Esophagus mucosa (tissue), 1 donor: ENCODE measurements around the gene AGPAT2. TPM values are rescaled to one million over a fixed set of nuclear protein-coding genes. Genes with fewer than 3 reads are reported as not detected.

Source experiments
- ATAC-seq: fragments of 200-7000 bp; cut with Tn5 transposase; one replicate; pipeline ENCODE4 v1.9.1; 2020
- total RNA-seq: library from RNA; stranded (reverse); gene quantifications from one replicate; pipeline ENCODE4 v1.2.4, GENCODE V29; 2023
- donor health status: DM: yes; HTN: yes; CAD: no.

The AGPAT2 gene
- total RNA-seq, 1 donor from 2014 or later: 91.7 TPM

DNA sequence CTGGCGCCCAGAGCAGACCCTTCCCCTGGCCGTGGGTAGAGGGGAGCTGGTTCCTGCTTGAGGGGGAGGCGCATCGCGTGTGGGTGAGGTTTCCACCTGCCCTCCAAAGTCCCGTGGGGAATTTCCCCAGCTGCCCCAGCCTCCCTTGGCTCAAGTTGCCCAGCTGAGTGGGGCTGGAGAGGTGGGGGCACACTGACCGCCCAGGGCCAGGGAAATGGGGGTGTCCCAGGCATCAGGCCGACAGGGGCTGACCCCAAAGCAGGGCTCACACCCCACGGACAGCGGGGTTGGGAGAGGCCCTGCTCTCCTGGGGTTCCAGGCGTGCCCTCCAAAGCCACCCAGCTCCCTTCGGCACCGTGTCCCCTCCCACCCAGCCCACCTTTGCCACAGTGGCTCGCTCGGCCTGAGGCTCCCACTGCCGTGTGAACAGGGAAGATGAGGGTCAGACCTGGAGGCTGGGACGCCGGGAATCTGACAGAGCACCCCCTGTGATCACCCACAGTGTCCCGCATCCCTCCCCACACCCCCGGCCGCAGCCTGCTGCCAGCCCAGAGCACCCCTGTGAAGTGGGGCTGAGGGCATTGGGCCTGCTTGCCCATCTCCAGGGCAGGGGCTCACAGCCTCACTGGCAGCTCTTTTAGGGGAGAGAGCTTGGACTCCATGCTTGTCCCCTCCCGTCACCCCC, 25.5 kb downstream of the AGPAT2 start:
- ATAC-seq: no peak

DNA sequence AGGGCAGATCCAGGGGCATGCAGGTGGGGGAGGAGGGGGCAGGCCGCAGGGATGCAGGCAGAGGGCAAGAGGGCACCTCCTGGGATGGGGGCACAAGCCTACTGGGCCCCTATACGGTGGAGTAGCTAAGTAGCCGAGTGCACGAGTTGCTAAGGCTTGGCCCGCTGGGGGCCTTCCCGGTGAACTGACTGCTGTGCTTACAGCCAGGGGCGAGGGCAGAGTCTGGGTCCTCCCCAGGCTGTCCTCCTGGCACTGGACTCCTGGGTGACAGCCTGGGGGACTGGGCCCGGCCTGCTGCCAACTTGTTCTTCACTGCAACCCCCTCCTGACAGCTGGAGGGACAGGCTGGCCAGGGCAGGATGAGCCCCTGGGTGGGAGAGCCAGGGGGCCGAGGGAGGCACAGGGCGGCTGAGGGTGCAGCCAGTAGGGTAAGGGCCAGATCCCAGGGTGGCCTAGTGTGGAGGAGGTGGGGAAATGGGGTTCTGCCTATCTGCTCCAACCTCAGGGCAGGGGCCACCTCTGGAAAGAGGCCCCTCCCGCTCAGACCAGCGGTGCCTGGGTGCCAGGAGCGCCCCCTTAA, 26.2 kb downstream of the AGPAT2 start:
- no peak for ATAC-seq

DNA sequence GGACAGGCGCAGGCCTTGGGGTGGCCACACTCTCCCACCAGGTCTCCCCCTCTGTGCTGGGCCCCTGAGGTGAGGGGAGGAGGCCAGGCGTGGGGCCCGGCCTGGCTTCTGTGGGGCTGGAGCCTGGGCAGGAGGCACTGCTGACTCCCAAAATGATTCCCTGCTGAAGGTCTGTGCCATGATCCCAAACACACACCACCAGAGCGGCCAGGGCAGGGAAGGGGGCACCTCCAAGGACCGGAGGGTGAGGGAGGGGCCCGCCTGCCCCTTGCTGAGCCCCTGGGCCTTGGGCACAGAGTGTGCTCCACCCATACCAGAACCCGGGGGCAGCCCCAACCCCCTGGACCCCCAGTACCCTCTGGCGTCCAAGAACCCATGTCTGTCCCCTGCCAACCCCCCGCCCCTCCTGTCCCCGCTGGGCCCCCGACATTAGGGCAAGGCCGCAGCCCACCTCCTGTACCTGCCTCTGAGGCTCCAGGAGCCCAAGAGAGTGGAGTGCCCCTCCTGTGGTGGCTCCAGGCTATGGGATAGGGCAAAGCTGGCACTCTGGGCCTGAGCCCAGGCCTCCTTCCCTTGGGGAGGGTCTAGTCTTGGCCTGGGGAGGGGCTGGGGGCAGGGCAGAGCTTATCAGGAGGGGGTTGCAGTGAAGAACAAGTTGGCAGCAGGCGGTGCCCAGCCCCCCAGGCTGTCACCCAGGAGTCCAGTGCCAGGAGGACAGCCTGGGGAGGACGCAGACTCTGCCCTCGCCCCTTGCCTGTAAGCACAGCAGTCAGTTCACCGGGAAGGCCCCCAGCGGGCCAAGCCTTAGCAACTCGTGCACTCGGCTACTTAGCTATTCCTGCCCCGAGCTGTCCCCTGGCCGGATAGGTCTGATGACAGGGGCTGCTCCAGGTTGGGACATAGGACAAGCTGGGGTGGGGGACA, 27.1 kb downstream of the AGPAT2 start:
- ATAC-seq: no peak

GRCh38 chr9:136658849-136659535, 28.3 kb downstream of the AGPAT2 start:
- no peak for ATAC-seq

- no peak for ATAC-seq
Observed at GRCh38 chr9:136657974-136658848, 29.0 kb downstream of the AGPAT2 start.

DNA sequence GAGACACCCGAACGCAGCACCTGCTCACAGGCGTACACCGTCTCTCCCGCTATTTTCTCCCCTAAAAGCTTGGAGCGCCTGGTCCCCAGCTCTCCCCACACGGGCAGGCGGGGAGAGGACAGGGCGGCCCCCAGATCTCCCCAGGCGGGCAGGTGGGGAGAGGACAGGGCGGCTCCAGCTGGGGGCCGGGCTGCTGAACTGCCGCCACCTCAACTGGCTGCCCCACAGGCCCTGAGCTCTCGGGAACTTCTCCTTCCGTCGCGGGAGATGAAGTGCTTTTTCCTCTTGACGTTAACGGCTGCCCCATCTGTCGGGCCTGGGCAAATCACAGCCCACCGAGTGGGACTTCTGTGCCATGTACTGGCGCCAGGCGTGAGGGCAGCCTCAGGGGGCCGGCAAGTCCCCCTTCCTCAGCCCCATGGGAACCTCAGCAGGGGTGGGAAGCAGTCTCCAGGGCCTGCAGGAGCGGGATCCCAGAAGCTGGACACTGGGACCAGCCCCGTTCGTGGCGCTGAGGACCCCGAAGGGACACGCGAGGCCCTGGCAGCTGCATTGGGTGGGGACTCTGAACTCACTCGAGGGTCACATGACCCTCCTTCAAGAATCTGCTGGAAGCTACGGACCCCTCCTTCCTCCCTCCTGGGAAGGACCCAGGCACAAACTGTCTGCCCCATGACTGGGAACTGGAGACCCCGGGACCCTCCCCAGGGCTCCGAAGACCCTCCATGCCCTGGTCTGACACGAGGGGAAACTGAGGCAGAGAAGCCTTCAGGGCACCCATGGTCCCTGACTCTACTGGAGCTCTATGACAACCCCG, 30.3 kb downstream of the AGPAT2 start:
- no peak for ATAC-seq

GRCh38 chr9:136656183-136656738, 31.0 kb downstream of the AGPAT2 start:
- no peak for ATAC-seq

GRCh38 chr9:136655536-136656182, 31.6 kb downstream of the AGPAT2 start:
- peak; percentile 21 for ATAC-seq

- ATAC-seq: peak; percentile 2
Observed at GRCh38 chr9:136654820-136655535, 32.3 kb downstream of the AGPAT2 start.

GRCh38 chr9:136653323-136654079, 33.8 kb downstream of the AGPAT2 start:
- ATAC-seq: no peak

DNA sequence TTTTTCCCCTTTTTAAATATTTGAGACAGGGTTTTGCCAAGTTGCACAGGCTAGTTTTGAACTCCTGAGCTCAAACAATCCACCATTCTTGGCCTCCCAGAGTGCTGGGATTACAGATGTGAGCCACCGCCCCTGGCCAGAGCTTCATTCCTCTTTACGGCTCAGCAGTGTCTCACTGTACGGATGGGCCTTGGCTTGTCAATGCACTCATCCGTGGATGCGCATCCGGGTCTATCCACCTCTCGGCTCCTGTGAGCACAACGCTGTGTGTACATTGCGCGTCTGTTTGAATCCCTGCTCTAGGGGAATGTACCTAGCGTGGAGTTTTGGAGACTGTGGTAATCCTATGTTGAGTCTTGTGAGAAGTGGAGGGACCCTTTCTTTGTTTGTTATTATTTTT, 35.4 kb downstream of the AGPAT2 start:
- peak; percentile 88 for ATAC-seq

GRCh38 chr9:136650648-136651047, 36.6 kb downstream of the AGPAT2 start:
- no peak for ATAC-seq

- ATAC-seq: no peak
Observed at GRCh38 chr9:136650021-136650420, 37.2 kb downstream of the AGPAT2 start.

DNA sequence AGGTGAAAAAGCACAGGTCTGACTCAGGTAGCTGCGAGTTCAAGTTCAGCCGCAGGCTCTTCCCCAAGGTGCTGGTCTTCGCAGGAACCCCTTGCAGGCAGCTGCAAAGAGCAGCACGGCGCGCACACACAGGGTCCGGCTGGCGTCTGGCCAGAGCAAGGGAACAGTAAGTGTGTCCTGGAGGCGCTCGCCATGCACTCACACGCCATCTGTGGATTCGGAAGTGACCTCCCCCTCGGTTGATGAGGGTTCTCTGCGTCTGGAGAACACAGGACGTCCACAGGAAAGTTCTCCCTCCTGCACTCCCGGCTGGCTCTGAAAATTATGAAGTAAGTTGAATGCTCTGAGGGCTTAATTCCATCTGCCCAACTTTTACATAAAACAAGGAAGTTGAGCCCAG, 38.5 kb downstream of the AGPAT2 start:
- ATAC-seq: no peak

- ATAC-seq: no peak
Observed at GRCh38 chr9:136646827-136647711, 40.2 kb downstream of the AGPAT2 start.

GRCh38 chr9:136645903-136646754, 41.1 kb downstream of the AGPAT2 start:
- peak; percentile 40 for ATAC-seq
